Astrocyte of the cerebellum (primary cell): ENCODE data around the gene PDPN.

Experiments used
- DNase-seq: peaks from one replicate; pipeline ENCODE4 v3.0.0-alpha.2; 2011; ENCODE audit warnings: low read depth
- H3K4me3 ChIP-seq: 2 replicates; pipeline ENCODE4 v1.5.1; 2011; ENCODE audit warnings: mild to moderate bottlenecking, low read depth, low read length, moderate library complexity
- in situ Hi-C: cut with HindIII; loops from 2 replicates; pipeline ENCODE4 v1.10.0; 2017; ENCODE audit warnings: low sequenced_read_pairs
- TF ChIP-seq, protein P1 (sequence below): IDR thresholded peaks from 2 replicates; pipeline ENCODE4 v1.5.1; 2012; ENCODE audit warnings: low read length, low read depth, moderate library complexity, mild to moderate bottlenecking; ENCODE audit errors: missing control alignments

The PDPN gene

DNA sequence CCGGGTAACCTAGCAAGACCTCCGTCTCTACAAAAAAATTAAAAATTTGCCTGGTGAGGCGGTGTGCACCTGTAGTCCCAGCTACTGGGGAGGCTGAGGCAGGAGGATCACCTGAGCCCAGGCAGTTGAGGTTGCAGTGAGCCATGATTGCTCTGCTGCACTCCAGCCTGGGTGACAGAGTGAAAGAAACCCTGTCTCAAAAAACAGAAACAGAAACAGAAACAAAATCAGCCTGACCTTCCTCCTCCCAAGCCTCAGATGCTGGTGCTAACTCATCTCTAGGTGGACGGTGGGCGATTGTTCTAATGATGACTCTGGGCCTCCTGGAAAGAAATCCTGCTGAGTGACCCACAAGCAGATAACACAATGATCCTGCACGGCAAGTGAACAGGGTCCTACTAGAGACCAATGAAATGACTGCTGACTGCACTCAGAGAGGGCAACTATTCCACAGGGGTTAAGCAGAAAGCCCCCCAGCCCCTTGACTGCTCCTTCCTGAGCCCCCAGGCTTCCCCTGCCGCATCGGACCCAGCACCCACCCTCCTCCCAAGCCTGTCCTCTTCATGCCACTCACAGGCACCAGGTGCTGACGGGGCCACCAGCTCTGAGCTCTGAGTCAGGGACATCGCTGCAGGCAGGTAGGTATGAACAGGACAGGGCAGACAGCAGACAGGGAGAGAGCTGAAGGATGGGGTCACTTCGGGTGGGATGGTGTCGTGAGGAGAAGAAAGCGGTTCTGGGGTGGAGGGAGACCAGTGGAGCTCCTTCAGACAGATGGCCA is 42.0 kb upstream of the PDPN start:
- DNase-seq: no peak
- no peak overlapping the region for H3K4me3 ChIP-seq
- TF ChIP-seq, protein P1, sequence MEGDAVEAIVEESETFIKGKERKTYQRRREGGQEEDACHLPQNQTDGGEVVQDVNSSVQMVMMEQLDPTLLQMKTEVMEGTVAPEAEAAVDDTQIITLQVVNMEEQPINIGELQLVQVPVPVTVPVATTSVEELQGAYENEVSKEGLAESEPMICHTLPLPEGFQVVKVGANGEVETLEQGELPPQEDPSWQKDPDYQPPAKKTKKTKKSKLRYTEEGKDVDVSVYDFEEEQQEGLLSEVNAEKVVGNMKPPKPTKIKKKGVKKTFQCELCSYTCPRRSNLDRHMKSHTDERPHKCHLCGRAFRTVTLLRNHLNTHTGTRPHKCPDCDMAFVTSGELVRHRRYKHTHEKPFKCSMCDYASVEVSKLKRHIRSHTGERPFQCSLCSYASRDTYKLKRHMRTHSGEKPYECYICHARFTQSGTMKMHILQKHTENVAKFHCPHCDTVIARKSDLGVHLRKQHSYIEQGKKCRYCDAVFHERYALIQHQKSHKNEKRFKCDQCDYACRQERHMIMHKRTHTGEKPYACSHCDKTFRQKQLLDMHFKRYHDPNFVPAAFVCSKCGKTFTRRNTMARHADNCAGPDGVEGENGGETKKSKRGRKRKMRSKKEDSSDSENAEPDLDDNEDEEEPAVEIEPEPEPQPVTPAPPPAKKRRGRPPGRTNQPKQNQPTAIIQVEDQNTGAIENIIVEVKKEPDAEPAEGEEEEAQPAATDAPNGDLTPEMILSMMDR: no peak
- in situ Hi-C loops: no loop called here

DNA sequence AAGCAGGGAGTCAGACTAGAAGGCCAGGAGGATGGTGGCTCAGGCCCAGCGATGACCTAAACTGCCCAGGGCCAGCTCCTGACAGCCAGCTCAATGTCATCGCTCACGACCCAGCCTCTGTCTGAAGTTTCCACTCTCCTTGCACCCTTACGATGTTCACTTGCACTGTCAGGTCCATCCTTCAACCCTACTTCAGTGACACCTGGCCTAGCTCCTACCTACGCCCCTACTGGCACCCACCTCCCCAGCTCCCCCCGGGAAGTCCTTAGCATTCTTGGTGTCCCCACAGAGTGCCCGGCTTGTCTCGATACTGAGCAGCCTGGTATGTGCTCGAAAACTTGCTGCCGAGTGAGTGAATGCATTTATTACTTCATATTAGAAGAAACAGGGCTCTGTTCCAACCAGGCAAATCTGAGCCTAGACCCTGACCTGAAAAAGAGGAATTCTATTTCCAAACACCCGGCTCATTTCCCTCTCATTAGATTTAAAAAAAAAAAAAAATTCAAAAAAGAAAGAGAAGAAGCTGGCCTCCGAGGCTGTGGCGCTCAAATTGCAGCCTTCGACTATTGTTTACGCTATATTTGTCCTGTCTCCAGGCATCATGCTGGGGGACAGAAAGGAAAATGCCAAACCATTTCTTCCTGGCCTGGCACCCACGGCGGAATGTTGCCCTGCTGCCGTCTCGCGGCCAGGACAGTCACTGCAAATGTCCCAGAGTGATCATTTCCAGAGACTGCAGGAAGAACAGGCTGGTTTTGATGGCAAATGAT is 40.0 kb upstream of the PDPN start:
- in situ Hi-C loops: no loop called here
- DNase-seq: no peak

DNA sequence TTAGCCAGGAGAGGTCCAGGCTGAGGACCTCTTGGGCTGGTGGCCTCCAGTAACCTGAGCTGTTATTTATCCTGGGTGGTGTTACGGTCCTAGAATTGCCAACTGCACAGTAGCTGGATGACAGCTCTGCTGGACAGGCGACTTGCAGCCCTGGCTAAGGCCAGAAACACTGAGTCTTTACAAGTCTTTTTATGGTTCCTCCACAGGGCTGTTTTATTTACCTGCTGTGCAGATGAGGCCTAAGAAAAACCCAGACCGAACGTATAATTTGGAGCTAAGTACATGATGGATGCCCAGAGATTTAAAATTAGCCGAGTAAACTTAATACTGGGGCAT is 39.4 kb upstream of the PDPN start:
- in situ Hi-C loops: no loop called here
- TF ChIP-seq, protein P1: no peak
- H3K4me3 ChIP-seq: no peak overlapping the region
- no peak for DNase-seq

More for the DNA sequence above, 40.0 kb upstream of the PDPN start:
- TF ChIP-seq, protein P1: peak; percentile 71
- H3K4me3 ChIP-seq: no peak overlapping the region

DNA sequence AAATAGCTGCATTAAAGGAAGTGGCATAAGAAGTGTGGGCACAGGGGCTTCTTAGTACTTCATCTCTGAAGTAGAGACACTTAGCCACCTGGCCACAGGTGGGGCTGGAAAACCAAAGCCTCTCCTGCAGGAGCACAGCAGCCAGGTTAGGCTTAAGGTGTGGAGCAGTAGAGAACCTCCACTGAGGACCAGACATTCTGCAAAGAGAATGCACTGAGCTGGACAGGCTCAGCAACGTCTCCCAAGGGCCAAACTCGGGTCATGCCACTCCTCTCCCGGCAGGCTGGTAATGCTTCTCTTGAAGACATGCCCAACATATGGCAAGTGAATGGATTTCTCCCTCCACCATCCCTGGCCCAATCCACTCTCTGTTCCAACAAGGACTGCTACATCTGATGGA is 36.8 kb upstream of the PDPN start:
- H3K4me3 ChIP-seq: no peak overlapping the region
- in situ Hi-C loops: no loop called here
- TF ChIP-seq, protein P1: no peak
- no peak for DNase-seq

DNA sequence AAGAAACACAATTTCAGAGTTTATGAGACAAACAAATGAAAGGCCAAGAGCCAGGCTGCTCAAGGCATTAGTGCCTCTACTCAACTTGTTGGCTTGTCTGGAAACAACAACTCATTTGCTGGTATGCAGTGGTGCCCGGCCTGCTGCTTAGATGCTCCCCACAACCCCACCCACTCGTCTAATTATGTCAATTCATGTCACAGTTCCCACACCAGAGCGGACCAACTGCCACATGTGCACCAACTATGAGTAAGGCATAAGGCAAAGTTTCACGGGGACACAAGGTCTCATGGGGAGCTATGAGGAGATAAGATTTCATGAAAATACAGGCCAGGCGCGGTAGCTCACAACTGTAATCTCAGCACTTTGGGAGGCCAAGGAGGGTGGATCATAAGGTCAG is 35.4 kb upstream of the PDPN start:
- TF ChIP-seq, protein P1: no peak

DNA sequence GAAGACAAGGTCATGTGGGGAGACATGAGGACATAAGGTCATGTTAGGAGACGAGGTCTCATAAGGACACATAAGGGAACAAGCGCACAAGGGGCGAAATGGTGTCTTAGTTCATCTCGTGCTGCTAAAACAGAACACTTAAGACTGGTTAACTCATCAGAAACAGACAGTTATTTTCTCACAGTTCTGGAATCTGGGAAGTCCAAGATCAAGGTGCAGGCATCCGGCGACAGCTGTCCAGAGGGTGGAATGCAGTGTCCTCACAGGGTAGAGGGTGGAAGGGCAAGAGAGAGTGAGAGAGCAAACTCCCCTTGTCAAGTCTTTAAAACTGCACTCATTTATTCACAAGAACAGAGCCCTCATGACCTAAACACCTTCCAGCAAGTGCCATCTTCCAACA is 34.6 kb upstream of the PDPN start:
- DNase-seq: no peak
- no peak overlapping the region for H3K4me3 ChIP-seq
- in situ Hi-C loops: no loop called here
- TF ChIP-seq, protein P1: no peak

More for the DNA sequence above, 35.4 kb upstream of the PDPN start:
- no peak overlapping the region for H3K4me3 ChIP-seq
- DNase-seq: no peak
- in situ Hi-C loops: no loop called here
